ENCODE data around the gene ZFP57.

- TF ChIP-seq MAX (IDR thresholded peaks at IDR 0.05) (no peak), RAD21 (IDR thresholded peaks at IDR 0.05; ENCODE audit: low read depth) (no peak), TEAD4 (IDR thresholded peaks at IDR 0.05) (no peak), EP300 (IDR thresholded peaks at IDR 0.05; ENCODE audit: borderline replicate concordance) (no peak), CEBPB (IDR thresholded peaks at IDR 0.05) (no peak), REST (IDR thresholded peaks at IDR 0.05; ENCODE audit: low read depth) (no peak), FOXM1 (IDR thresholded peaks at IDR 0.05; ENCODE audit: borderline replicate concordance, low read depth) (no peak), TAF1 (IDR thresholded peaks at IDR 0.05; ENCODE audit: low read depth) (no peak), USF1 (IDR thresholded peaks at IDR 0.05) (no peak)
Observed at GRCh38 chr6:29667158-29667557, 13.8 kb downstream of the ZFP57 start.

All from Ishikawa (cell line).